Colonic mucosa (tissue), 4 donors: ENCODE data around the gene TRAPPC14. TPM values are rescaled to one million over a fixed set of nuclear protein-coding genes. Genes with fewer than 3 reads are reported as not detected.
A peak's percentile ranks its signal among the peaks of the same experiment; 100 is the strongest.

Source experiments
- DNase-seq: peaks from one replicate; pipeline ENCODE4 v3.0.0-alpha.2; 2020
- H3K27ac ChIP-seq: fragments of 200-600 bp; one replicate; pipeline ENCODE4 v1.8.0; 2021
- H3K27me3 ChIP-seq: fragments of 200-600 bp; one replicate; pipeline ENCODE4 v1.8.0; 2021
- H3K36me3 ChIP-seq: fragments of 200-600 bp; one replicate; pipeline ENCODE4 v1.8.0; 2021
- H3K4me1 ChIP-seq: fragments of 200-600 bp; one replicate; pipeline ENCODE4 v1.8.0; 2021; ENCODE audit warnings: mild to moderate bottlenecking
- H3K4me3 ChIP-seq: fragments of 200-600 bp; one replicate; pipeline ENCODE4 v1.8.0; 2021
- H3K9ac ChIP-seq, 2 donors: one replicate each; pipeline ENCODE4 v1.7.0; 2013; ENCODE audit warnings: control low read depth in 2 of 2, low read depth in 2 of 2, low read length in 2 of 2
- H3K9me3 ChIP-seq: fragments of 200-600 bp; one replicate; pipeline ENCODE4 v1.8.0; 2021
- CTCF ChIP-seq: fragments of 200-600 bp; IDR thresholded peaks from one replicate; pipeline ENCODE4 v1.8.0; 2022; ENCODE audit warnings: antibody characterized with exemption, mild to moderate bottlenecking
- intact Hi-C: fragments of 100-400 bp; cut with DNase I; formaldehyde crosslinking; loops from one replicate; pipeline ENCODE4 v1.14.1; 2022
- total RNA-seq, 2 donors: library from RNA; stranded (reverse); fragmentation: NEBNext Ultra II Directional in 1 of 2; extraction: Animal tissue kit (Norgen Biotek cat#: 25700) in 1 of 2; gene quantifications; one replicate each; pipeline ENCODE4 v1.2.1, GENCODE V29; 2021
- donor health status: healthy.
- donor health status: DM: no; HTN: no; CAD: no.
- donor health status: DM: no; HTN: no; CAD: no.

TRAPPC14 gene
- total RNA-seq, 2 donors from 2014 or later: 40.3 to 69.5 TPM

- Histone ChIP-seq H3K9me3 (no peaks in the 10 kb centered on the region), H3K36me3 (no peaks in the 10 kb centered on the region), H3K4me3 (no peak overlapping the region), H3K9ac (peak overlapping the region in 1 of 2 donors; percentile 63), H3K27me3 (no peaks in the 10 kb centered on the region), H3K4me1 (no peaks in the 10 kb centered on the region), H3K27ac (no peak overlapping the region)
- intact Hi-C loops: no loop called here
- no peak for TF ChIP-seq CTCF
- no peak for DNase-seq
Measured at GRCh38 chr7:100163871-100164270, 5.3 kb upstream of the TRAPPC14 start.

- peak overlapping the region in 1 of 2 donors; percentile 63 for H3K9ac ChIP-seq
- no peaks in the 10 kb centered on the region for H3K4me1 ChIP-seq
- H3K27ac ChIP-seq: peak overlapping the region; percentile 37
- H3K27me3 ChIP-seq: no peaks in the 10 kb centered on the region
- intact Hi-C loops: no loop called here
- H3K36me3 ChIP-seq: no peaks in the 10 kb centered on the region
- no peak for TF ChIP-seq CTCF
- DNase-seq: peak; percentile 85
- H3K9me3 ChIP-seq: no peaks in the 10 kb centered on the region
- no peak overlapping the region for H3K4me3 ChIP-seq
Measured at GRCh38 chr7:100163006-100163531, 4.5 kb upstream of the TRAPPC14 start.

GRCh38 chr7:100160067-100160466 is 1.5 kb upstream of the TRAPPC14 start:
- Histone ChIP-seq H3K27ac (no peak overlapping the region), H3K4me1 (peaks cover 20% of the 10 kb centered on the region), H3K27me3 (no peaks in the 10 kb centered on the region), H3K36me3 (no peaks in the 10 kb centered on the region), H3K9me3 (no peaks in the 10 kb centered on the region), H3K9ac (peak overlapping the region in 1 of 2 donors; percentile 31), H3K4me3 (no peak overlapping the region)
- intact Hi-C loops: no loop called here
- DNase-seq: no peak
- TF ChIP-seq CTCF: no peak

GRCh38 chr7:100159099-100159623 is 638 bp upstream of the TRAPPC14 start:
- peak overlapping the region; percentile 84 for H3K4me3 ChIP-seq
- peak overlapping the region; percentile 76 to 97 for H3K9ac ChIP-seq
- DNase-seq: no peak
- H3K27ac ChIP-seq: peak overlapping the region; percentile 86
- H3K9me3 ChIP-seq: no peaks in the 10 kb centered on the region
- intact Hi-C loops: no loop called here
- no peaks in the 10 kb centered on the region for H3K27me3 ChIP-seq
- TF ChIP-seq CTCF: no peak
- H3K36me3 ChIP-seq: no peaks in the 10 kb centered on the region
- peaks cover 28% of the 10 kb centered on the region for H3K4me1 ChIP-seq

GRCh38 chr7:100157334-100158228 is 942 bp downstream of the TRAPPC14 start:
- intact Hi-C loops: no loop called here
- Histone ChIP-seq H3K4me1 (peaks cover 37% of the 10 kb centered on the region), H3K36me3 (no peaks in the 10 kb centered on the region), H3K9ac (peak overlapping the region; percentile 76 to 97), H3K27me3 (no peaks in the 10 kb centered on the region), H3K9me3 (no peaks in the 10 kb centered on the region), H3K4me3 (peak overlapping the region; percentile 84), H3K27ac (peak overlapping the region; percentile 86)
- TF ChIP-seq CTCF: no peak
- DNase-seq: no peak
